Caco-2 (cell line): ENCODE data around the gene LMAN2. TPM values are rescaled to one million over a fixed set of nuclear protein-coding genes. Genes with fewer than 3 reads are reported as not detected.
"Not testable (repeated sequence)": the region's sequence is repeated elsewhere in the genome, so short reads cannot be mapped to it uniquely, and the experiment has no call there.

ENCODE experiments used
- BruUV-seq: library from RNA; stranded (reverse); fragments of 400-500 nt; replicated peaks from 2 replicates; lab custom pipeline; 2021; lab: Mats Ljungman, UMichigan
- CTCF ChIA-PET: fragments of 300-600 bp; sonication (Branson Sonifier 250); formaldehyde crosslinking; loops from one replicate; lab custom pipeline; 2022; ENCODE audit warnings: antibody characterized with exemption; lab: Charles Lee
- POLR2A ChIA-PET: fragments of 300-600 bp; sonication (Branson Sonifier 250); formaldehyde crosslinking; loops from one replicate; lab custom pipeline; 2022; ENCODE audit warnings: antibody characterized with exemption; lab: Charles Lee
- DNase-seq, 2 experiments: peaks; one replicate each; pipeline versions ENCODE4 v3.0.0 to v3.0.0-alpha.2; 2020 to 2022
- H3K27me3 ChIP-seq: replicated peaks from 2 replicates; pipeline ENCODE4 v1.6.0; 2011; ENCODE audit warnings: low read length; ENCODE audit not compliant: control insufficient read depth, insufficient read depth
- H3K36me3 ChIP-seq: 2 replicates; pipeline ENCODE4 v1.5.1; 2011; ENCODE audit warnings: low read length; ENCODE audit not compliant: control insufficient read depth, insufficient read depth
- H3K4me1 ChIP-seq: fragments of 250-450 bp; sonication (Bioruptor Pico); 2 replicates; pipeline ENCODE4 v1.5.1; 2020; ENCODE audit warnings: mild to moderate bottlenecking
- H3K4me3 ChIP-seq: 2 replicates; pipeline ENCODE4 v1.5.1; 2011; ENCODE audit warnings: low read depth, mild to moderate bottlenecking, control low read depth, low read length
- H3K9me3 ChIP-seq: fragments of 250-450 bp; sonication (Bioruptor Pico); 2 replicates; pipeline ENCODE4 v1.5.1; 2020; ENCODE audit warnings: mild to moderate bottlenecking, moderate library complexity
- H3K27ac Mint-ChIP-seq: one replicate; pipeline ENCODE4 v1.8.0; 2022; ENCODE audit warnings: mixed read lengths; ENCODE audit not compliant: unreplicated experiment
- H3K27me3 Mint-ChIP-seq: one replicate; pipeline ENCODE4 v1.8.0; 2022; ENCODE audit warnings: mixed read lengths; ENCODE audit not compliant: insufficient read depth, unreplicated experiment
- H3K36me3 Mint-ChIP-seq: one replicate; pipeline ENCODE4 v1.8.0; 2022; ENCODE audit warnings: mild to moderate bottlenecking, mixed read lengths; ENCODE audit not compliant: insufficient read depth, unreplicated experiment
- H3K4me1 Mint-ChIP-seq: one replicate; pipeline ENCODE4 v1.8.0; 2022; ENCODE audit warnings: low read depth, mixed read lengths; ENCODE audit not compliant: unreplicated experiment
- H3K4me3 Mint-ChIP-seq: one replicate; pipeline ENCODE4 v1.8.0; 2022; ENCODE audit warnings: mild to moderate bottlenecking, moderate library complexity, mixed read lengths; ENCODE audit not compliant: unreplicated experiment
- H3K9me3 Mint-ChIP-seq: one replicate; pipeline ENCODE4 v1.8.0; 2022; ENCODE audit warnings: mixed read lengths; ENCODE audit not compliant: unreplicated experiment
- CTCF ChIP-seq, 2 experiments: fragments of 200-600 bp in 1 of 2; IDR thresholded peaks; 1 replicate in 1 of 2; 2 replicates in 1 of 2; pipeline versions ENCODE4 v1.5.1 to v1.8.0; 2011 to 2022; ENCODE audit warnings: antibody characterized with exemption in 1 of 2, control low read depth in 1 of 2, inconsistent platforms in 1 of 2, low read depth in 1 of 2, low read length in 1 of 2, mild to moderate bottlenecking in 1 of 2, moderate library complexity in 1 of 2; ENCODE audit not compliant: insufficient read depth in 1 of 2, severe bottlenecking in 1 of 2, unreplicated experiment in 1 of 2
- intact Hi-C: fragments of 100-400 bp; cut with micrococcal nuclease; formaldehyde crosslinking; loops from one replicate; pipeline ENCODE4 v1.10.0; 2022; ENCODE audit not compliant: unreplicated experiment
- total RNA-seq: library from RNA; stranded (reverse); gene quantifications from 2 replicates; pipeline ENCODE4 v1.2.3, GENCODE V29; 2022

The LMAN2 gene
- total RNA-seq, 1 experiment from 2014 or later: 241 TPM

GRCh38 chr5:177362292-177362609 lies 10.8 kb upstream of the LMAN2 start:
- TF ChIP-seq CTCF (IDR thresholded peaks at IDR 0.05; ENCODE audit: insufficient read depth in 1 of 2, low read depth in 1 of 2, low read length in 1 of 2, severe bottlenecking in 1 of 2, unreplicated experiment in 1 of 2): no peak
- CTCF ChIA-PET: no interaction called here

GRCh38 chr5:177361418-177362291 lies 10.2 kb upstream of the LMAN2 start:
- Histone ChIP-seq H3K9me3 (no peaks in the 10 kb centered on the region), H3K4me3 (no peak overlapping the region), H3K36me3 (no peaks in the 10 kb centered on the region), H3K27me3 (no peaks in the 10 kb centered on the region), H3K4me1 (no peaks in the 10 kb centered on the region)
- Mint-ChIP-seq H3K27ac (no peak overlapping the region), H3K27me3 (no peaks in the 10 kb centered on the region), H3K36me3 (no peaks in the 10 kb centered on the region), H3K4me3 (peak overlapping the region; percentile 88), H3K4me1 (peaks cover 9% of the 10 kb centered on the region), H3K9me3 (no peaks in the 10 kb centered on the region)
- POLR2A ChIA-PET: interaction anchor here (0.6 kb wide), 1 partner anchor 9 kb away, joined by 6 read pairs; no protein-coding TSS in a partner anchor
- no peak for TF ChIP-seq CTCF (IDR thresholded peaks at IDR 0.05; ENCODE audit: insufficient read depth in 1 of 2, low read depth in 1 of 2, low read length in 1 of 2, severe bottlenecking in 1 of 2, unreplicated experiment in 1 of 2)
- intact Hi-C loops: no loop called here
- BruUV-seq: no TSS peak
- CTCF ChIA-PET: interaction anchor here (1.4 kb wide), 1 partner anchor 41 kb away, joined by 4 read pairs; no protein-coding TSS in a partner anchor
- no peak for DNase-seq

More at GRCh38 chr5:177362292-177362609, 10.8 kb upstream of the LMAN2 start:
- no peaks in the 10 kb centered on the region for H3K36me3 Mint-ChIP-seq
- H3K27ac Mint-ChIP-seq: peak overlapping the region; percentile 76
- no peaks in the 10 kb centered on the region for H3K9me3 Mint-ChIP-seq
- DNase-seq: no peak
- H3K4me1 Mint-ChIP-seq: peaks cover 9% of the 10 kb centered on the region
- H3K36me3 ChIP-seq: no peaks in the 10 kb centered on the region
- no peaks in the 10 kb centered on the region for H3K4me1 ChIP-seq
- POLR2A ChIA-PET: interaction anchor here (0.6 kb wide), 1 partner anchor 9 kb away, joined by 6 read pairs; no protein-coding TSS in a partner anchor
- intact Hi-C loops: no loop called here
- BruUV-seq: no TSS peak
- no peak overlapping the region for H3K4me3 ChIP-seq
- no peaks in the 10 kb centered on the region for H3K27me3 Mint-ChIP-seq
- H3K4me3 Mint-ChIP-seq: peak overlapping the region; percentile 88
- no peaks in the 10 kb centered on the region for H3K27me3 ChIP-seq
- no peaks in the 10 kb centered on the region for H3K9me3 ChIP-seq

GRCh38 chr5:177360740-177361139 lies 9.3 kb upstream of the LMAN2 start:
- CTCF ChIA-PET: interaction anchor here (0.6 to 1.4 kb wide), 2 partner anchors 42 to 170 kb away, joined by 4 read pairs; no protein-coding TSS in a partner anchor
- H3K36me3 Mint-ChIP-seq, H3K27me3 Mint-ChIP-seq, H3K4me3 ChIP-seq, H3K9me3 ChIP-seq, BruUV-seq, H3K4me1 Mint-ChIP-seq, DNase-seq, H3K36me3 ChIP-seq, H3K27ac Mint-ChIP-seq, intact Hi-C loops, H3K27me3 ChIP-seq, H3K4me3 Mint-ChIP-seq, H3K4me1 ChIP-seq, H3K9me3 Mint-ChIP-seq: not testable (repeated sequence)
- POLR2A ChIA-PET: interaction anchor here (0.8 kb wide), 1 partner anchor 10 kb away, joined by 4 read pairs; no protein-coding TSS in a partner anchor
